Right cardiac atrium (tissue), 5 donors: ENCODE results near the gene DIO1. TPM values are rescaled to one million over a fixed set of nuclear protein-coding genes. Genes with fewer than 3 reads are reported as not detected.
A peak's percentile ranks its signal among the peaks of the same experiment; 100 is the strongest.

Source experiments
- ATAC-seq, 2 donors: fragments of 200-7000 bp; cut with Tn5 transposase; one replicate each; pipeline versions ENCODE4 v1.8.0 to v1.9.1; 2020; ENCODE audit warnings: moderate library complexity in 2 of 2, mild to moderate bottlenecking in 1 of 2
- DNase-seq, 3 donors: peaks; one replicate each; pipeline ENCODE4 v3.0.0-alpha.2; 2020
- H3K27ac ChIP-seq: one replicate; pipeline ENCODE4 v1.5.1; 2013; ENCODE audit warnings: mild to moderate bottlenecking, low read length, control low read depth, moderate library complexity
- H3K27me3 ChIP-seq: one replicate; pipeline ENCODE4 v1.6.1; 2013; ENCODE audit not compliant: control insufficient read depth, insufficient read depth
- H3K4me1 ChIP-seq: one replicate; pipeline ENCODE4 v1.6.1; 2013; ENCODE audit warnings: low read length; ENCODE audit not compliant: control insufficient read depth, insufficient read depth
- H3K4me3 ChIP-seq: one replicate; pipeline ENCODE4 v1.5.1; 2013; ENCODE audit warnings: low read length, control low read depth
- H3K9me3 ChIP-seq: one replicate; pipeline ENCODE4 v1.6.1; 2013; ENCODE audit warnings: low read length; ENCODE audit not compliant: control insufficient read depth
- WGBS: extraction: QIAGEN DNeasy Blood & Tissue Kit; methylation state at CpG from one replicate; pipeline ENCODE4 v1.1.7; 2013; 5-methylcytosine and 5-hydroxymethylcytosine counted together
- intact Hi-C, 4 donors: fragments of 100-400 bp; cut with DNase I; formaldehyde crosslinking; loops; one replicate each; pipeline versions ENCODE4 v1.11.0 to v1.14.0; 2022 to 2023
- polyA plus RNA-seq: library from polyadenylated mRNA; stranded (reverse); fragments of 200-250 nt; gene quantifications from one replicate; pipeline ENCODE4 v1.2.3, GENCODE V29; 2013
- total RNA-seq, 4 donors: library from RNA; stranded (reverse); fragmentation: NEBNext Ultra II Directional; extraction: Animal tissue kit (Norgen Biotek cat#: 25700); gene quantifications; one replicate each; pipeline ENCODE4 v1.2.1, GENCODE V29; 2021
- donor health status: healthy with polysubstance abuse.
- donor health status: DM: no; HTN: yes; CAD: no.
- donor health status: DM: no; HTN: no; CAD: no.
- donor health status: DM: no; HTN: yes; CAD: no; lungs with severe emphysema.
- donor health status: DM: yes; HTN: yes; CAD: no.

The DIO1 gene
- total and polyA plus RNA-seq, 5 donors = not detected

DNA sequence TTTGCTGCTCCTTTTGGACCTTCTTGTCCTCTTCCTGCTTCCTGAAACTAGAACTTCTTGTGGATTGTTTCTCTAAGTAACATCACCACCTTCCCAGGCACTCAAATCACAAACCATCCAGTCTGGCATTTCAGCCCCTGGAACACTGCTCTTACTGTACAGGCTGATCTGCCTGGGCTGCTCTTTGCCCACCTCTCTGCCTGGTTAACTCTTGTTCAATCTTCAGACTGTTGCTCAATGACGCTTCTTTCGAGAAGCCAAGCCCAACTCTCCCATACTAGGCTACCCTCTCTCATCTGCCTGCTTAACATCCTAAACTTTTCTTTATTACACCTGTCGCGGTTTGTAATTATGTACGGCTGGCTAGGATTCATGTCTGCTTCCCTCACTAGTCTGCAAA is 657 bp downstream of the DIO1 start:
- Histone ChIP-seq H3K27me3 (no peaks in the 10 kb centered on the region), H3K4me3 (no peak overlapping the region), H3K9me3 (no peaks in the 10 kb centered on the region), H3K27ac (no peak overlapping the region), H3K4me1 (no peaks in the 10 kb centered on the region)
- intact Hi-C loops = loop anchor here in 2 of 4 donors (5.0 to 10.0 kb wide), 2 partner anchors 50 to 53 kb away; partner anchors contain the start of genes IFT25 (in 2 of the 2) and LRRC42 (in 2 of the 2)
- DNase-seq (no peak), ATAC-seq (no peak)
- 95% methylated on average over 5 of the region's 5 CpGs for WGBS

DNA sequence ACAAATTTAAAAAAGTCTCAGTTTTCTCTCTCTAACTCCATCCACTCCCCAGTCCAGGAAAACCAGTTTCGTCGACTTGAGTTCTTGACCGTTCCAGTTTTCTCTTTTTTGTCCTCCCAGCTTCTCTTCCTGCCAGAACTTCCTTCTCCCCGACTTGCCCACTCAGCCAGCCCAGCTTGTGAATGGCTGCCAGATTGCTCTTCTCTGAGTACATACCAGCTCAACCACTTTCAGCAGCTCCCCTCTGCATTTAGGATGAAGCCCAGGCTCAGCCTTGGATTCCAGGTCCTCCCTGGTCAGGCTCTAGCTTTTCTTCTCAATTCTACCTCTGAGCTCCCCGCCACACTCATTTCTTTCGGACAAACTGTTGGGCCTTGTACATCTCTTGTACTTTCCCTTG is 1.4 kb downstream of the DIO1 start:
- Histone ChIP-seq H3K4me1 (no peaks in the 10 kb centered on the region), H3K27ac (no peak overlapping the region), H3K27me3 (no peaks in the 10 kb centered on the region), H3K4me3 (no peak overlapping the region), H3K9me3 (no peaks in the 10 kb centered on the region)
- intact Hi-C loops = loop anchor here in 1 of 4 donors (10.0 kb wide), 1 partner anchor 49 kb away; the partner anchor contains the start of genes IFT25 and LRRC42
- DNase-seq (no peak), ATAC-seq (no peak)
- WGBS = 69% methylated on average over 6 of the region's 6 CpGs

DNA sequence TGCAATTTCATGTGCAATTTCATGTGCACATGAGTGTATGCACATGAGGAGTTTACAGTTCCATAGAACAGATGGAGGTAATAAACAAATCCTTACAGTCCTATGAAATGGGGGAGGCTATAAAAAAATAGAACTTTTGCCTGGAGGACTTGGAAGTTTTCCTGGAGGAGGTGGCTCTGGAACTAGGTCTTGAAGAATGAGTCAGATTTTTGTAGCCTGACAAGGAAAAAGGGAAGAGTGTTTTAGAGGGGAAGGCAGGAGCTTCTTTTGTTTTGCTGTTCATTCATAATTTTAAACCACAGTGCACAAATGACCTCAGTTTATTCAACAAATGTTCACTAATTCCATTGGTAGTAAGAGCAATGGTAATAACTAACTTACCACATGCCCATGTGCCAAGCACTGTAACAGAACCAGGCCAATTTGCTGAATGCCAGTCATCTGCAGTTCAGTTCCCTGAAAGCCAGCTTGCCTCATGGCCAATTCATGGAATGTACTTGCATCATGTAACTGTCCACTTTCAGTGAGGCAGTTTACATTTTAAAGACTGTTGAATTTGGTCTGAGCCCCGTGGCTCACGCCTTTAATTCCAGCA is 2.7 kb downstream of the DIO1 start:
- no peak for ATAC-seq
- H3K4me3 ChIP-seq = no peak overlapping the region
- H3K9me3 ChIP-seq = no peaks in the 10 kb centered on the region
- intact Hi-C loops = loop anchor here in 1 of 4 donors (10.0 kb wide), 1 partner anchor 48 kb away; the partner anchor contains the start of genes IFT25 and LRRC42
- H3K4me1 ChIP-seq = no peaks in the 10 kb centered on the region
- DNase-seq = no peak
- H3K27me3 ChIP-seq = no peaks in the 10 kb centered on the region
- WGBS = 62% methylated on average over 2 of the region's 2 CpGs
- H3K27ac ChIP-seq = no peak overlapping the region

DNA sequence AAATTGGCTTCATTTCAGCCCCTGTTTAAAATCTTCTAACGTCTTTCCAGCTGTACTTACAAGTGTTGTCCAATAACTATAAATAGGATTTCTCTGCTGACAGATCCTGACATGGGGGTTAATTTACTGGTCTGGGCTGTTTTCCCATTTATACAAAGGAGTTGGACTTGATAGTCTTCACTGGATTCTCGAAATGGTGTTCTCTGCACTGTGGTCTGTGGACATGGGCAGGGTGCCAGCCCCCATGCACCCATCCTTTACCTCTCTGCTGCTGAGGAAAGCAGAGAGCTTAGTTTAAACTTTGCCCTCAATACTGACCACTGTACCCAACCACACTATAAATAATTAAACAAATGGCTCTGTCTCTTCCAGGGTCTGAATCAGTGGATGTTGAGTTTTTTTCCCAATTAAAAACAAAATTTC is 5.2 kb downstream of the DIO1 start:
- H3K27ac ChIP-seq = no peak overlapping the region
- peak in 1 of 2 donors; percentile 33 for ATAC-seq
- no peaks in the 10 kb centered on the region for H3K4me1 ChIP-seq
- H3K27me3 ChIP-seq = no peaks in the 10 kb centered on the region
- 8% methylated on average over 2 of the region's 2 CpGs for WGBS
- no peak overlapping the region for H3K4me3 ChIP-seq
- peak in 2 of 3 donors; percentile 63 to 64 for DNase-seq
- H3K9me3 ChIP-seq = no peaks in the 10 kb centered on the region
- intact Hi-C loops = loop anchor here in 1 of 4 donors (10.0 kb wide), 1 partner anchor 46 kb away; the partner anchor contains the start of genes IFT25 and LRRC42

DNA sequence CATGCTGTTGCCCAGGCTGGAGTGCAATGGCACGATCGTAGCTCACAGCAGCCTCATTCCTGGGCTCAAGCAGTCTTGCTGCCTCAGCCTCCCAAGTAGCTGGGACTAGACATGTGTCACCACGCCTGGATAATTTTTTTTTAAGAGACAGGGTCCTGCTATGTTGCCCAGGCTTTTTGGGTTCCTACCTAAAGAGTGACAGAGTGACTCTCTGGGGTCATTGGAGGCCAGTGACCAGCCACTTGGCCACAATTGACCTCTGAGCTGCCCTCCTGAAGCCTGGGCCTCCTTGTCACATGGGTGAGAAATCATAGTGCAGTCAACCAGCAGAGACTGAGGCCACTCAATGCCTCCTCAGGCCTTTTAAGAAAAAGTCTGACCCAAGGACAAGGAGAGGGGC is 5.7 kb downstream of the DIO1 start:
- WGBS = 93% methylated on average over 3 of the region's 3 CpGs
- no peaks in the 10 kb centered on the region for H3K9me3 ChIP-seq
- ATAC-seq = no peak
- no peak overlapping the region for H3K27ac ChIP-seq
- no peak overlapping the region for H3K4me3 ChIP-seq
- no peaks in the 10 kb centered on the region for H3K27me3 ChIP-seq
- DNase-seq = no peak
- intact Hi-C loops = loop anchor here in 1 of 4 donors (10.0 kb wide), 1 partner anchor 45 kb away; the partner anchor contains the start of genes IFT25 and LRRC42
- H3K4me1 ChIP-seq = no peaks in the 10 kb centered on the region

DNA sequence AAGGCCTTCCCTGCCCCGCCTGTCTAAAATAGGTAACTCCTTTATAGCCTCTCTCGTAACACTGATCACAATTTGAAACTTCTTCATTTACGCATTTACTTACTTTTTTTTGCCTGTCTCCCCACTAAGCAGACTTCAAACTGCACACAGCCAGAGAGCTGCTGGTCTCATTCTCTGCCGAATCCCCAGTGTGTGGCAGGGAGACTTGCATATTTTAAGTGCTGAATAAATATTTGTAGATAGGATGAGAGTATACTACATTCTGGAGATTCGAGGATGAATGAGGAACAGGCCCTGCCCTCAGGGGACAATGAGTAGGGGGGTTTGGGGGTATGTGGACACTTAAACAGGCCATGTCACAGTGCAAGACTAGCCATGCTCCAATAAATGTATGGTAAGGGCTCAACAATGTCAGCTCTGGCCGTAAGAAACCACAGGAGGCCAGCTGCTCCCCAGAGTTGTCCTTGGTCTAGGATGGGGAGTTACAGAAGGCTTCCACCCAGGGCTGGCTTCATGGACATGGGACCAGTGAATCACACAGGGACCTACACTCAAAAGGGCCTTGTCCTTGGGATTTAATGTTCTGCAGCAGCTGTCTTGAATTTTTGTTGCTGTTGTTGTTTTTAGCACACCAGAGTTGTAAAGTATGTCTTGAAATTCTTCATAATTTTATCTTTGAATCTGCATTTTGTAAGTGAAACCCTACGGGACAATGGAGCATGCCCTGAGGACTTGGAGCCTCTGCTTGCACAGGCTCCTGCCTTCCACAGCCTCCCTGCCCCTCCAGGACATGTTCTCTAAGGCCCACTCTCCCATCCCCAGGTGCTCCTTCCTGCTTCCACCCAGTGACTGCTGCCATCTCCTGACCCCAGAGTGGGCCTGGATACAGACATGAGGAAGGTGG is 8.5 kb downstream of the DIO1 start:
- H3K27me3 ChIP-seq = no peaks in the 10 kb centered on the region
- 75% methylated on average over 7 of the region's 7 CpGs for WGBS
- intact Hi-C loops = no loop called here
- no peaks in the 10 kb centered on the region for H3K4me1 ChIP-seq
- no peak for DNase-seq
- H3K27ac ChIP-seq = no peak overlapping the region
- H3K9me3 ChIP-seq = no peaks in the 10 kb centered on the region
- H3K4me3 ChIP-seq = no peak overlapping the region
- no peak for ATAC-seq

DNA sequence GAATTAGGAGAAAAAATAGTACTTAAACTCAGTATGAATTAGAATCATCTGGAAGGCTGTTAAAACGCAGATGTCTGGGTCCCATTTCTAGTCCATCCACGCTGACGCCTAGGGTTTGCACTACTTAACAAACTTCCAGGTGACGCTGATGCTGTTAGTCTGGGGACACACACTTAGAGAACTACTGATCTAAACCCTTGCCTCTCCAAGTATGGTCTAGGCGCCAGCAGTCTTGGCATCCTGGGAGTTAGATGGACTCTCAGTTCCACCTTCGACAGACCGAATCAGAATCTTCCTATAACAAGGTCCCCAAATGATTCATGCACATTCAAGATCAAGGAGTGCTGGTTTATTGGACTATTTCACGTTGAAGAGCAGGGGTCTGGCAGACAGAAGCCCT is 11.5 kb downstream of the DIO1 start:
- Histone ChIP-seq H3K4me3 (no peak overlapping the region), H3K4me1 (no peaks in the 10 kb centered on the region), H3K9me3 (no peaks in the 10 kb centered on the region), H3K27me3 (no peaks in the 10 kb centered on the region), H3K27ac (no peak overlapping the region)
- DNase-seq (no peak), ATAC-seq (no peak)
- intact Hi-C loops = no loop called here
- WGBS = 96% methylated on average over 8 of the region's 8 CpGs

DNA sequence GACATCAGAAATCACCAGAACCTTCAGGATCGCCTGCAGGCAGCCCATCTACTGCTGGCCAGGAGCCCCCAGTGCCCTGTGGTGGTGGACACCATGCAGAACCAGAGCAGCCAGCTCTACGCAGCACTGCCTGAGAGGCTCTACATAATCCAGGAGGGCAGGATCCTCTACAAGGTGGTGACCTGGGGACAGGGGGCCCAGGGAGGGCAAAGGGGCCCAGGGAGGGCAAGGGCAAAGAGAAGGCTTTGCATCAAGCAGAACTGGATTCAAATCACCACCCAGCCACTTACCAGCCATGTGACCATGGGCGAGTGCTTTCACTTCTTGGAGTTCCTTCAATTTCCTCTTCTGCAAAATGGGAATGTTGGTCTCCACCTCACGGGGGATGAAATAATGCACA is 12.1 kb downstream of the DIO1 start:
- ATAC-seq = no peak
- Histone ChIP-seq H3K27ac (no peak overlapping the region), H3K4me1 (no peaks in the 10 kb centered on the region), H3K9me3 (no peaks in the 10 kb centered on the region), H3K4me3 (no peak overlapping the region), H3K27me3 (no peaks in the 10 kb centered on the region)
- 90% methylated on average over 4 of the region's 4 CpGs for WGBS
- intact Hi-C loops = no loop called here
- no peak for DNase-seq

DNA sequence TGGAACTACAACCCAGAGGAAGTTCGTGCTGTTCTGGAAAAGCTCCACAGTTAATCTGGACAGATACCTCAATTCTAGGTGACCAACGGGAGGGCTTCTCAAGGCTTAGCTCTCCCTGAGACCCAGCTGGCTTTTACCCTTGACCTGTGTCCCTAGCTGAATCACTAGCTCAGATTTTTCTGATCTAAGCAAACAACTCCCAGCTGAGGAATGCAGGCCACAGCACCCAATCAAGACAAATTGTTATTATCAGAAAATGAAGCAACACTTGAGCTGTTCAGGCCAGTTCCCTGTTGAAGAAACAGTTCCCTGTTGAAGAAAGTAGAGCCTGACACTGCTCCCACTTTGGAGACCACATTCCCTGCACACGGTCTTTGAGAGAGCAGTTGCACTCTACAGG is 16.0 kb downstream of the DIO1 start:
- intact Hi-C loops = no loop called here
- no peaks in the 10 kb centered on the region for H3K27me3 ChIP-seq
- 76% methylated on average over 3 of the region's 3 CpGs for WGBS
- no peak for ATAC-seq
- no peaks in the 10 kb centered on the region for H3K9me3 ChIP-seq
- no peak for DNase-seq
- no peak overlapping the region for H3K27ac ChIP-seq
- no peak overlapping the region for H3K4me3 ChIP-seq
- H3K4me1 ChIP-seq = no peaks in the 10 kb centered on the region

DNA sequence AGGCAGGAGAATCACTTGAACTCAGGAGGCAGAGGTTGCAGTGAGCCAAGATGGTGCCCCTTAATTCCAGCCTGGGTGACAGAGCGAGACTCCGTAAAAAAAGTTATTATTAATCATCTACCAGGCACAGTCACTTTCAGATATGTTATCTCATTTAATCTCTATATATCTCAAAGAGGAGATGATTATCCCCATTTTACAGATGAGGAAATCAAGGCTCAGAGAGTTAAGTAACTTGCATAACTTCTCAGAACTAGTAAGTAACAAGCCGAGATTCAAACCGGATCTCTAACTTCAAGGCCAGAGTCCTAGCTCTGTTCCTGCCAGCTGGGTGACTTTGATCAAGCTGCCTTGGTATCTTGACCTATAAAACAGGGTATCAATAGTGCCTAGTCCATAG is 17.5 kb downstream of the DIO1 start:
- H3K27ac ChIP-seq = no peak overlapping the region
- ATAC-seq (no peak), DNase-seq (no peak)
- intact Hi-C loops = no loop called here
- no peaks in the 10 kb centered on the region for H3K9me3 ChIP-seq
- no peak overlapping the region for H3K4me3 ChIP-seq
- 94% methylated on average over 4 of the region's 4 CpGs for WGBS
- H3K27me3 ChIP-seq = no peaks in the 10 kb centered on the region
- H3K4me1 ChIP-seq = no peaks in the 10 kb centered on the region

DNA sequence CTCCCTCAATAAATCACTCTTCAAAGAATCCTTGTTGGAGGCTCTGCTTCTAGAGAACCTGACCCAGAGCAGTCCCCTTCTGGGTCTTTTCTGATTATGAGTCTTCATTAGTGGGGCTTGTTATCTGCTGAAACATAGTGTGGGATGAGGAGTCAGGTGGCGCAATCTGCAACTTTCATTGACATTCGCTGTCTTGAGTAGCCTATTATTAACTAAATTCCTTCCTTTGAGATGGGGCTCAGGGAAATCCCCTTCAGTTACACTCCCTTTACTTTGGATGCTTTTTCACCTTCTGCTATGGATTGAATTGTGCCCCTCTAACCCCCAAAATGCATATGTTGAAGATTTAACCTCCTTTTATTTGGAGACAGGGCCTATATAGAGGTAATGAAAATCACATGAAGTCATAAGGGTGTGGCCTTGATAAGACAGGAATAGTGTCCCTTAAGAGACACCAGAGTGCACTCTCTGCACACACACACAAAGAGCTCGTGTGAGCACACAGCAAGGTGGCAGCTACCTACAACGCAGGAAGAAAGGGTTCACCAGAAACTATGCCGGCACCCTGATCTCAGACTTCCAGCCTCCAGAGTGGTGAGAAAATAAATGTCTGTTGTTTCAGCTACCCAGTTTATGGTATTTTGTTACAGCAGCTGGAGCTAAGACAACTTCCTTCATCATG is 19.5 kb downstream of the DIO1 start:
- intact Hi-C loops = no loop called here
- H3K4me3 ChIP-seq = no peak overlapping the region
- no peaks in the 10 kb centered on the region for H3K4me1 ChIP-seq
- no peak for DNase-seq
- H3K9me3 ChIP-seq = no peaks in the 10 kb centered on the region
- ATAC-seq = no peak
- H3K27me3 ChIP-seq = no peaks in the 10 kb centered on the region
- H3K27ac ChIP-seq = no peak overlapping the region
- 77% methylated on average over 5 of the region's 5 CpGs for WGBS
